SK-N-MC (cell line): ENCODE data around the gene EFL1.

Experiments
- EZH2 ChIP-seq: fragments of 200-600 bp; sonication (generic); IDR thresholded peaks from one replicate; pipeline ENCODE4 v1.6.1; 2017; ENCODE audit warnings: antibody characterized with exemption
- POLR2AphosphoS5 ChIP-seq: IDR thresholded peaks from 2 replicates; pipeline ENCODE4 v1.6.1; 2012; ENCODE audit warnings: mild to moderate bottlenecking, low read depth, low read length, borderline replicate concordance

GRCh38 chr15:82098674-82099073, 163.9 kb downstream of the EFL1 start:
- no peak for TF ChIP-seq POLR2AphosphoS5
- no peak for TF ChIP-seq EZH2
